Suppressor macrophage treated with lipopolysaccharide for 1 hour (primary cell): Measurements from ENCODE around the gene PKIG.
A peak's percentile ranks its signal among the peaks of the same experiment; 100 is the strongest.
"Not testable (repeated sequence)": the region's sequence is repeated elsewhere in the genome, so short reads cannot be mapped to it uniquely, and the experiment has no call there.

ENCODE experiments used
- DNase-seq, 3 donors: peaks; one replicate each; pipeline ENCODE4 v3.0.0-alpha.2; 2020 to 2022

PKIG gene

DNA sequence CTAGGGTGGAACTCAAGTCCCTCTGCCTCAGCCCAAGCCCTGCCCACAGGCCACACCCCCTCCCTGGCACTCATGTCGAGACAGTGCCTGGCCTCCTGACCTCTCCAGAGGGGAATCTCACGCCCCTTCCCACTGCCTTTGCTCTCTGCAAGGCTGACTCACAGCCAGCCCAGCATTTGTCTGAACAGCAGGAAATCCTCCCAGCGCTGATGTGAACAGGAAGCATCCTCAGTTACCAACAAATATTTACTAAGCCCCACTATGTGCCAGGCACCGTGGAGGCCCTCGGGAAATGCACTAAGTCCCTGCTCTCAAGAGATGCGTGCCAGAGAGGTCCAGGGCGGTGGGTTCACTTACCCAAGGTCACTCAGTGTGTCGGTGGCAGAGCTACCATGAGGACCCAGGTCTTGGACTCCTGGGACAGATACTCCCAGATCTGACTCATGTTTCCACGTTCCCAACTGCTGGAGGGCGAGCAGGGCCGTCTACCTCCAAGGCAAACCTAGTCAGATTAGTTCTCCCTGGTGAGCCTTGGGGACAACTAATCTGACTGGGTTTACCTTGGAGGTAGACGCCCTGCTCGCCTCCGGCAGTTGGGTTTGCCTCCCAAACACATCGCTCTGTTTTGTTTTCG, 61.3 kb downstream of the PKIG start:
- peak; percentile 95 to 98 (median 96) for DNase-seq

DNA sequence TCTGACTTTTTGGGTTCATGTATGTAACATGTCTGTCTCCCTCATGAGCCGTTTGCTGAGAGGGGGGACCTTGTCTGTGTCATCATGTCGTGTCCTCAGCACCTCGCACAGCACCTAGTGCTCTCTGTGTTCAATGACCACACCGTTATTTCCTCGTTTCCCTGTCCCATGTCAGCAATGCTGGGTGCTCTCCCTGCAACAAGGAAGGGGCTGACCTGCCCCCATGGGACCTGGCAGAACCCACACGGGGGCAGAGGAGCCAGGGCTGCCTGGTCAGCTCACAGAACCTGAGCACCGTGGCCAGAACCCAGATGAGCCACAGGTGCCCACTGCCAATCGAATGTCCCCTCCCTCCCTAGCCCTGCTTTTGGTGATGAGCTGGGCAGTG, 61.8 kb downstream of the PKIG start:
- no peak for DNase-seq

DNA sequence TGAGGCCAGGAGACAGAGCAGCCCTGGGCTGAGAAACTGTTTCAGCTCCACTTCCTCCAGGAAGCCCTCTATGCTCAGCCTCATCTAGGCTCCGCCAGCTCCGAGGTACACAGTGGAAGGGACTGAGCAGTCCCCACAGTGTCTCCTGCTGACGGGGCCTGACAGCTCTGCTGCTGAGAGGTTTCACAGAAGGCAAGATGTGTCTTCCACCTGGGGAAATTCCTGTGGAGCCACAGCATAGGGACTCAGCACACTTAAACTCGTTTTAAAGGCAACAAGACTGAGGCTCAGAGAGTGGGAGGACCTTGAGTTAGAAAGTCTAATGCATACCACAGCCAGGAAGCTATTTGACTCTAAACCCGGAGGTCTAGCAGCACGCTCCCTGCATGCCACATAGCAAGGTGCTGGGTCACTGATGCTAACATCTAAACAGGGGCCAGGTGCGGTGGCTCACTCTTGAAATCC, 62.3 kb downstream of the PKIG start:
- DNase-seq: peak in 1 of 3 donors; percentile 31

DNA sequence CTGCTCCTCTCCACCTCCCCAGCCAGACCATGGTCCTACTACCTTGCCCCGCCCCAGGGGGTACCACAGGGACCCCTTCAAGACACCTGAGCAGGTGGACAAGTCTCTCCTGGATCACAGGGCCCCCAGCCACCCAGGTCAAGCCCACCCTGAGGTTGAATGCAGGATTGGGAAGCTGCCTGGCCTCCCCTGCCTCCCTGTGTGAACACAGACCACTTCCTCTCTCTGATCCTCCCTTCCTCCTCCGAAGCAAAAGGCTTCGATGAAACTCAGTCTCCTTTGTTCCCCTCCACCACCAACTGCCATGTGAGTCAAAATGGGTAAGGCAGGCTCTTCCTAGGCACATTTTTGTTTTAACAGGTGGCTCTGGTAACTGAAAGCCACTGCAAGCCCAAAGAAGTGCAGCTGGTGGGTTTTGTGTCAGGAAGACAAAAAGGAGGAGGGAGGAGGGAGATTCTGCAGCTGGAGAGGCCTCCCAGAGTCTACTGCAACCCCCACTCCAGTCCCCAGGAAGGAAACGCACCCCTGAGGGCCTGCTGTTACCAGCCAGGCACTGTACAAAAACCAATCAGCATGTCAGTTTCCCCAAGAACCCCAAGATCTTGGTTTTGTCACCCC, 63.8 kb downstream of the PKIG start:
- DNase-seq: peak; percentile 66 to 75 (median 69)

DNA sequence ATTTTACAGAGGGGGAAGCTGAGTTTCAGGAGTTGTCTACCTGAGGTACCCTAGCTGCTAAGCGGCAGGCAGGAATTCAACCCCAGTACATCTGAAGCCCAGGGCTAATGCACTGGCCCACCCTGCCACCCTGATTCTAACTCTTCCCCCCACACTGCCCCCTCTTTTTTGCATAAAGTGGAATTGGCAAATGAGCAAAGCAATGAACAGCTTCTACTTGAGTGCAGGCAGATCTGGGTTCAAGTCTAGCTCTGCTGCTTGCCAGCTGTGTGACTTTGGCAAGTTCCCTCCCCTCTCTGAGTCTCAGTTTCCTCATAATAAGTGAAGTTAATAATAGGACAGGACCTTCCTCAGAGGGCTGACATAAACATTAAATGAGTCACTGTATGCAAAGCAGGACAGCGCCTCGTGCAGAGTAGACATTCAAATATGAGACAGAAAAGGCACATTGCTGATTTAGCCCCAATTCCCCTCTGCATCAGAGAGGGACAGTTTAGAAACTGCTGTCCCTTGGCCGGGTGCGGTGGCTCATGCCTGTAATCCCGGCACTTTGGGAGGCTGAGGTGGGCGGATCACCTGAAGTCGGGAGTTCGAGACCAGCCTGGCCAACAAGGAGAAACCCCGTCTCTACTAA, 64.4 kb downstream of the PKIG start:
- peak; percentile 90 to 98 (median 95) for DNase-seq

DNA sequence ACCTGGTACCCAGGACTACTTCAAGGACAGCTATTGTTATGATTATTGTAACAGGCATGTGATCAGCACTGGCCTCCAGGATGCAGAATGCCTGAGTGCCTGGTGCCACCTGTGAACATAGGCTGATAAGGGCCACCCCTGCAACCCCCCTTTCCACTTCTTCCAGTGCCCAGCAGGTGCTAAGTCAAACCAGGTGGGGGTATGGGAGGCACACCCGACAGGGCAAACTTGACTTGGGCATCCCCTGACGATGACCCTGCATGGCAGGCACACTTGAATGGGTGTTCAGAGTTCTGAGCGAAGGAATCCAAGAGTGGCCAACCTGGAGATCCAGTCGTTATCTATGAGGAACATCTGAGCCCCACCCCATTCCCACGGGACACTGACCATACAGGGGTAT, 65.7 kb downstream of the PKIG start:
- DNase-seq: no peak

DNA sequence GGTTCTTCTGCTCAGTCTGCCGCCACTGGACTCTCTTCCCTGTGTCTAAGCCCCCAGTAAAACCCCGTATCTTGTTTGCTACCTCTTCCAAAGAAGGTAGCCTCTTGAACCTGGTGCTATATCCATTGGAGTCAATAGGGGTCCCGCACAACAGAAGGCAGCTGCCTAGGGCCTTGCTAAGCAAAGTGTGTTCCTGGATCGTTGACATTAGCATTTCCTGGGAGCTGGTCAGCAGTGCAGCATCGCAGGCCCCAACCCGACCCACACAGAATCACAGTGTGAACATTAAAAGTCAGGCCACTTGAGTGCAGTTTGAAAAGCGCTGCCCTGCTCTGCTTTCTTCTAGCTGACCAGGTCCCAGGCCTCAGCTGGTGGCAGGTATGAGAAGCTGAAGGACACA, 66.2 kb downstream of the PKIG start:
- DNase-seq: no peak

DNA sequence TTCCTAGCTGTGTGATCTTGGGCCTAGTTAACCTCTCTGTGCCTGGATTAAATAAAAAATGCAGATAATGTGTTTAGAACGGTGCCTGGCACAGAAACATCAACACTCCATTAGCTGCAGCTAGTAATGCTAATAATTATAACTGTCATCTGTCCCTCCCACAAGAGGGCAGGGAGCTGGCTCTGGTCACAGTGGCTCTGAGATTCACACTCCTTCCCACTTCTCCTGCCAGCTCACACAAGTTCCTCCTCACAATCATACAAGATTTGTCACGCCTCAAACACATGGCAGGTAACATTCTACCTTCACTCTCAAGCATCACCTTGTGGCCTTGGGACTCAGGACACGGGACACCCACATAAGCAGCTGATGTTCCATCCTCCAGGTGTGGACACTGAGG, 66.7 kb downstream of the PKIG start:
- peak; percentile 50 to 63 (median 61) for DNase-seq

DNA sequence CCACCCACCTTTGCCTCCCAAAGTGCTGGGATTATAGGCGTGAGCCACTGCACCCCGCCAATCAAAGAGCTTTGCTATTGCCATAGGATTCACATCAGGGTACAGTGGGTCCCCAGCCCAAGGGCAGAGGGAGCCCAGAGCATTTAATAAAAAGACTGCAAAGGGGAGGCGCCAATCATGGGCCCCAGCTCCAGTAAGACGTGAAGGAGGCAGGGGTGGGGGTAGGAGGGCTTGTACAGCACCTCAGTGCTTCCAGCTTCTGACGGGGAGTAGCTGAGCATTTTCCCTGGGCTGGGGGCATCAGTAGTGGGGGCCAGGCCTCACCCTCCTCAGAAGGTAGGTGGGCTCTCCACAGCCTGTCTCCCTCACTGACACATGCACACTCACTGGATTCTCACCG, 67.6 kb downstream of the PKIG start:
- DNase-seq: no peak

DNA sequence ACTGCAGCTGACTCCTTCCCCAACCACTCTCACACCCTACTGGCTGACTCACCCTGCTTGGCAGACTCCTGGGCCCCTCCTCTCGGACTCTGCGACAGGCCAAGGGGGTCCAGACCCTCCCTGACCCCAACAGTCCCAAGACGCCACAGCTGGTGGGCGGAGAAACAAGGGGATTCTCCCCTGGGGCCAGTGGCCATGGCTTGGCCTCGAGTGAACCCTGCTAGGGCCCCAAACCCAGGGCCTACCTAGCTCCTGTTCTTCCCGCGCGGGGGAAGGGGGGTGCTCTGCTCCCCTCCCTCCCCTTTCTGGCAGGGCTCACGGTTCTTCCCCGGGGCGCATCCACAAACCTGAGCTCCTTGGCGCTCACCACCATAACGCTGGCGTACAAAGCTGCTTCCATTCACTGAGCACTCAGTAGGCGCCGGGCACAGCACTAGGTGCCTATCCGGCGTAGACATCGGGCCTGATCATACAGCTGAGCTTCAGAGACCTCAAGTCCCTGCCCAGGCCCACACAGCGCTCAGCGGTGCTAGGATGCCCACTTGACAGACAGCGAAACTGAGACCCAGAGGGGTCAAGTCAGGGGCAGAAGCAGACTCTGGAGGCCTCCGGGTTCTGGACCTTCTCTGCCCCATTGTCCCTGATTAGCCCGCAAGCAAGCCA, 68.5 kb downstream of the PKIG start:
- peak; percentile 34 to 48 (median 44) for DNase-seq

DNA sequence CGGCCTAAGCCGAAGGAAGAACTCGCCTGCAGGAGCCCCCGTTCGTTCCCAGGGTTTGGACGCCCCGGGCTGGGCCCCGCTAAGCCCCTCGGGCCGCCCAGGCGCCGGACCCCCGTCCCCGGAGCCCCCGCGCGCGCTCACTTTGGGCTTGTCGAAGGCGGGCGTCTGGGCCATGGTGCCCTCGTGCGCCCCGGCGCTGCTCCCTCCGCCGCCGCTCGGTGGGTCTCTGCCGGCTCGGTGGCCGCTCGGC, 69.0 kb downstream of the PKIG start:
- peak in 1 of 3 donors; percentile 69 for DNase-seq

DNA sequence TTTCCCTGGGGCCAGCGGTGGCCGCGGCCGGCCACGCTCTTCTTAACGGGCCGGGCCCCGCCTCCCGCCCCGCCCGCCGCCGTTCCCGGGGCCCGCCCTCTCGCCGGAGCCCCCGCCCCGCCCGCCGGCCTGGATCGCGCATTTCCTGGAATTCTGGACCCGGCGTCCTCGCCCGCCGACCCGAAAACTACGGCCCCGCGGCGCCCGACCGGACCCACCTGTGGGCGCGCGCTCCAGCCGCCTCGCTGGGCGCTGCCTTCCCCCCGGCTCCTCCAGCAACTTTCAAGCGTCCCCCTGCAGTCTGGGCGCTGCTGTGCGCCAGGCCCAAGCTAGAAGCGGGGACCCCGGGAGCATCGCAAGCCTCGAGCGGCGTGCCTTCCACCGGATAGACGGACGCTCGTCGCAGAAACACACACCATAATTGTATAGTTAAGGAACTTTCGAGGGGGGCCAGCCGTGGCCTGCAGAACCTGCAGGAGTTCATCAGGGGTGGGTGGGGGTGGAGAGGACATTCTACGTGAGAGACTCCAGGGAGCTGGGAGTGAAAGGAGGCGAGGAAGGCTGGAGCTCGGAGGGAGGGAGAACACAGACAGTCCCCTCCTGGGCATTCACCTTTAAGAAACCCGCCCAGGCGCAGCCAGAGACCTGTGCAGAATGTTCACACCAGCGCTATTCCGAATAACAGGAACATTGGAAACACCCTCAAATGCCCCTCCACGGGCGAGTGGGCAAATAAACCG, 69.5 kb downstream of the PKIG start, which contains the start of gene ADA:
ADA (minus strand) TSS at position 16 of the 740 bp plus-strand sequence. CDS start 92 bp downstream, outside the sequence.
- DNase-seq: peak; percentile 31 to 94 (median 84)

DNA sequence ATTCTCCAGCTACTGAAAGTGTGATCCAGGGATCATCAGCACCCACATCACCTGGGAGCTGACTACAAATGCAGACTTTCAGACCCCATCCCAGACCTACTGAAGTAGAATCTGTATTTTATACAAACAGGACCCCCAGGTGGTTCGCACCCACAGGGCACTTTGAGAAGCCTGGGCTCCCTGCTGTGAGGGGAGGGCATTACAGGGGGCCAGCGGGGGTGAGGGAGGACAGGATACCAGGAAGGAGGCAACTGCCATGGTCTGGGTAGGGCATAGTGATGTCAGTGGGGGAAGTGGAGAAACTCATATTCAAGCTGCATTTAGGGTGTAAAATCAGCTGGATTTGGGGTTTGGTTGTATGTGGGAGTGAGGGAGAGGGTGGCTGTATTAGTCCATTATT, 71.2 kb downstream of the PKIG start:
- no peak for DNase-seq

DNA sequence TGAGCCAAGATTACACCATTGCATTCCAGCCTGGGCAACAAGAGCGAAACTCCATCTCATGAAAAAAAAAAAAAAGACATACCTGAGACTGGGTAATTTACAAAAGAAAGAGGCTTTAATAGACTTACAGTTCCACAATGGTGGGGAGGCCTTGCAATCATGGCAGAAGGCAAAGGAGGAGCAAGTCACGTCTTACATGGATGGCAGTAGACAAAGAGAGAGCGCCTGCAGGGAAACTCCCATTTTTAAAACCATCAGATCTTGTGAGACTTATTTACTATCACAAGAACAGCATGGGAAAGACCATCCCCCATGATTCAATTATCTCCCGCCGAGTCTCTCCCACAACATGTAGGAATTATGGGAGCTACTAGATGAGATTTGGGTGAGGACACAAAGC, 71.8 kb downstream of the PKIG start:
- not testable (repeated sequence) for DNase-seq

DNA sequence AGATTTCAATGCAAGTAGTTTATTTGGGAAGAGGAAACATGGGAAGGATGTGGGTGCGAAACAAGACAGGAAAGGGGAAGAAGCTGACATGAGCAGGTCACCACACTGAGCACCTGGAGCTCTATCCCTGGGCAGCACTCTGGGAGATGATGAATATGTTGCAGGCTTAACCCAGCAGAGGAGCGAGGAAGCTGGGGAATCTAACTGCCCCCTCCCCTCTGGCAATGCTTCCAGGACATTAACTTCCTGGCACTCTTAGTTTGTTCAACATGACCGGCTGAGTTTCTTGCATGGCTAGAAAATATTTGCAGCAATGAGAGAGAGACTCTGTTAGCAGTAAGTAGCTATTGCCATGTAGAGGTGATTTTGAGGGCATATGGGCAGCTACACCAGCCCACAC, 74.1 kb downstream of the PKIG start:
- DNase-seq: no peak

DNA sequence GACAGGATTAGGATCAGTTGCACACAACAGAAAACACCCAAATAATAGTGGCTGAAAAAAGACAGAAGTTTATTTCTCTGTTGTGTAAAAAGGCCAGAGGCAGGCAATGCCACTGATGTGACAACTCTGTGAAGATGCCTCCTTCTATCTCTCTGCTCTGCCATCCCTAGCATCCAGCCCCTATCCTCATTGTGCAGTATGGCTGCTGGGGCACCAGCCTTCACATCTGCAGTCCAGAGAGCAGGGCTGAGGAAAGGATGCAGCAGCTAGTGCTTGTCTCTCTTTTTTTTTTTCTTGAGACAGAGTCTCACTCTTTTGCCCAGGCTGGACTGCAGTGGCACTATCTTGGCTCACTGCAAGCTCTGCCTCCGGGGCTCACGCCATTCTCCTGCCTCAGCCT, 75.5 kb downstream of the PKIG start:
- no peak for DNase-seq

DNA sequence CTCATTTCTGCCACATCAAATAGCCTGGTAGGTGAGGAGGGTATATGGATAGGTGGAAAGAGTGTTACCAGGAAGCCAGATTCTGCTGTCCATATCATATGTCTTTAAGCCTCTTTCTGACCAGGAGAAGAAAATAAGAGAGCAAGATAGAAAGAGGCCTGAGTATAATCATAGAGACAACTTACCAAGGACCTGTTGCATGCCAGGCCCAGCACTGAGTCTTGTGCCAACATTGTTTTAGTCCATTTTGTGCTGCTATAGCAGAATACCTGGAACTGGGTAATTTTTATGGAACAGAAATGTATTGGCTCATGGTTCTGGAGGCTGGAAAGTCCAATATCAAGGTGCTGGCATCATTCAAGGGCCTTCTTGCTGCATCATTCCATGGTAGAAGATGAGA, 76.4 kb downstream of the PKIG start:
- no peak for DNase-seq

DNA sequence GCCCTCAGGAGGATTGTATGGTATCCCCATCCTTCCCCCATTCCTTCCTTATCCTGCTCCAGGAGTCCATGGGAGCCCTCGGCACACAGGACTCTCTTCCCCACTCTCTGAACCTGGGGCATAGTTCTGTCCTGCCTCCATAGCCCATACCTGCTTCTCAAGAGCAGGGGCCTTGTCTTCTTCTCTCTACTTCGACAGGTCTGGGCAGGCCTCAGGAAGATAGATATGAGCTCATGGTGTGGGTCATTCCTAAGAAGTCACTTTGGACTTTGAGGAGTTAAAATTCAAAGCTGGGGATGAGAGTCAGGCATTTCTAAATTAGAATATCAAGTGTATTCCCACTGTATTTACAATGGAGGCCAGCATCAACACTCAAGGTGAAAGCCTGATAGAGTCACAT, 77.6 kb downstream of the PKIG start:
- no peak for DNase-seq

DNA sequence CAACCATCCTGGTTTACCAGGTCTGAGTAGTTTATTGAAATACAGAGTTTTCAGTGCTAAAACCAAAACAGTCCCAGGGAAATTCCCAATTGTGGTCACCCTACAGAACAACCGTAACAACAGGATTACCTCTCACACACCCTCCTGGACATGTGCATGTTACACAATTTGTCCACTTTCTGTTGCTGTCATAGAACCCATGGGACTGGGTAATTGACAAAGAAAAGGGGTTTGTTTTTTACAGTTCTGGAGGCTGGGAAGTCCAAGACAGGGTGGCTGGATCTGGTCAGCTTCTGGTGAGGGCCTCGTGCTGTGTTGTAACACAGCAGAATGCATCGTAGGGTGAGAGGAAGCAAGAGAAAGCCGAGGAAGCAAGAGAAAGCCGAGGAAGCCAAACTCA, 78.2 kb downstream of the PKIG start:
- peak; percentile 86 to 96 (median 87) for DNase-seq

DNA sequence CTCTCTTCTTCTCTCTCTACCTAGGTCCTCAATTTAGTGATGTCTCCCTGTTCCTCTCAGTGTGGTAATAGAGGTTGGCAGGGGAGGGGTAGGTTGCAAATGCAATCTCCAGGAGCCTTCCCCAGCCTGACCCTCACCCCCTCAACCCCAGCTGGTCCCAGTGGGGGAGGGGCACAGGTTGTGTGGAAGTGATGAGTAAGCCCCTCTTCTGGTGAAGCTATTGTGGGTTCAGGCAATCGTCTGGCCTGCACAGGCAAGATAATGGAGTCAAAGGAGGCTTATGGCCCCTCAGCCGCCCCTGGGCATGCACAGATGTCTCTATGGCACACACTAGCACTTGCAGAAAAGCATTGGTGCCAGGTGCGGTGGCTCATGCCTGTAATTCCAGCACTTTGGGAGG, 79.9 kb downstream of the PKIG start:
- no peak for DNase-seq

DNA sequence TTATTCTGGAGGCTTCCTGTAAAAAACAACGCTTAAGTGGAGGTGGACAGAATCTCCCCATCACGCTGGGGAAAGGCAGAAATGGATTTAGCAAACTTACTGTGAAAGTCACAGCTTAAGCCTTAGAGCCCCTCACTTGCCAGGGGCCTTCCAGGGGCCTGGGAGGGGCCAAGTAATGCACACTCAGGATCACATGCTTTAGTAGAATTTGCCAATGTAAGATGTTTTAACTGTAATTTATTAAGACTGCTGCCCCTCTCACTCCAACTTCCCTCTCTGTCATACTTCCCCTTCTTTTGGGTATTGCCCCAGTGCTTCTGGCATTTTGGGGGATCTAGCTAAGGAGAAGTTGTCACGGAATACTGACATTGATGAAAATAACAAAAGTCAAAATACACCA, 81.8 kb downstream of the PKIG start:
- DNase-seq: peak; percentile 87 to 96 (median 92)

DNA sequence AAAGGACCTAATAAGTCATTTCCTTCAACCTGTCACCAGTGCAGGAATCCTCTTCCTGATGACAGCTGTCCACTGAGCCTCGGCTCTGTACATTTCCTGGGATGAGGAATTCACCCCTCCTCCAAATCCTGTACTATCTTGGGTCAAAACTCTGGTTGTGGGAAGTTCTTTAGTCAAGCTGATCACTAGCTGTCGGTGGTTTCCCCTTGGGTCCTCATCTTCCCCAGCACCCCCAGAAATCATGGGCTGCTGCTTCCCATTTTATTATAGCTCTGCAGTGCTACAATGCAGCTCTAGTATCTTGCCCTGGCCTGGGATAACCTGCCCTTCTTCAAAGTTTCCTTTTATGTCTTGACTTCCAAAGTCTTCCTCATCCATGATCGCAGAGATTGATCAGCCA, 83.7 kb downstream of the PKIG start:
- peak; percentile 60 to 70 (median 68) for DNase-seq
